Astrocyte of the spinal cord (primary cell): ENCODE data around the gene TRIM29.

Source experiments
- DNase-seq: peaks from one replicate; pipeline ENCODE4 v3.0.0; 2011; ENCODE audit warnings: low read depth, low spot score
- H3K4me3 ChIP-seq: 2 replicates; pipeline ENCODE4 v1.5.1; 2011; ENCODE audit warnings: low read depth, mild to moderate bottlenecking, low read length, moderate library complexity
- CTCF ChIP-seq: IDR thresholded peaks from 2 replicates; pipeline ENCODE4 v1.5.1; 2012; ENCODE audit warnings: low read depth, mild to moderate bottlenecking, low read length, inconsistent platforms
- in situ Hi-C: cut with HindIII; loops from 2 replicates; pipeline ENCODE4 v1.10.0; 2017; ENCODE audit warnings: low sequenced_read_pairs

The TRIM29 gene

GRCh38 chr11:120184371-120184945, 46.5 kb upstream of the TRIM29 start:
- in situ Hi-C loops, result no loop called here
- no peak for DNase-seq
- TF ChIP-seq CTCF, result no peak
- H3K4me3 ChIP-seq, result no peak overlapping the region

- no peak for TF ChIP-seq CTCF
- in situ Hi-C loops, result no loop called here
- DNase-seq, result no peak
- no peak overlapping the region for H3K4me3 ChIP-seq
These were observed 45.8 kb upstream of the TRIM29 start for GRCh38 chr11:120183701-120184141.

GRCh38 chr11:120182790-120183491, 45.0 kb upstream of the TRIM29 start:
- TF ChIP-seq CTCF, result peak; percentile 48
- H3K4me3 ChIP-seq, result no peak overlapping the region
- DNase-seq, result no peak
- in situ Hi-C loops, result no loop called here

- no peak for DNase-seq
- TF ChIP-seq CTCF, result no peak
- no peak overlapping the region for H3K4me3 ChIP-seq
- in situ Hi-C loops, result no loop called here
These were observed 44.5 kb upstream of the TRIM29 start for GRCh38 chr11:120182372-120182771.

GRCh38 chr11:120181376-120181975, 43.6 kb upstream of the TRIM29 start:
- no peak for DNase-seq
- in situ Hi-C loops, result no loop called here
- H3K4me3 ChIP-seq, result no peak overlapping the region

More at GRCh38 chr11:120181376-120181975, 43.6 kb upstream of the TRIM29 start:
- TF ChIP-seq CTCF, result no peak
